Mammary epithelial cell (primary cell): ENCODE measurements around the gene ZFP91.

Experiments
- EZH2 ChIP-seq: IDR thresholded peaks from 2 replicates; pipeline ENCODE4 v1.6.1; 2012; ENCODE audit warnings: low read length, inconsistent platforms, borderline replicate concordance
- TF ChIP-seq, protein P1 (sequence below), 2 donors: IDR thresholded peaks in 1 of 2; conservative IDR thresholded peaks in 1 of 2; 2 replicates each; pipeline ENCODE4 v1.5.1; 2011 to 2012; ENCODE audit warnings: inconsistent platforms in 2 of 2, low read length in 2 of 2, mild to moderate bottlenecking in 2 of 2, control low read depth in 1 of 2, low read depth in 1 of 2; ENCODE audit not compliant: insufficient read depth in 1 of 2; ENCODE audit errors: extremely low read depth in 1 of 2

DNA sequence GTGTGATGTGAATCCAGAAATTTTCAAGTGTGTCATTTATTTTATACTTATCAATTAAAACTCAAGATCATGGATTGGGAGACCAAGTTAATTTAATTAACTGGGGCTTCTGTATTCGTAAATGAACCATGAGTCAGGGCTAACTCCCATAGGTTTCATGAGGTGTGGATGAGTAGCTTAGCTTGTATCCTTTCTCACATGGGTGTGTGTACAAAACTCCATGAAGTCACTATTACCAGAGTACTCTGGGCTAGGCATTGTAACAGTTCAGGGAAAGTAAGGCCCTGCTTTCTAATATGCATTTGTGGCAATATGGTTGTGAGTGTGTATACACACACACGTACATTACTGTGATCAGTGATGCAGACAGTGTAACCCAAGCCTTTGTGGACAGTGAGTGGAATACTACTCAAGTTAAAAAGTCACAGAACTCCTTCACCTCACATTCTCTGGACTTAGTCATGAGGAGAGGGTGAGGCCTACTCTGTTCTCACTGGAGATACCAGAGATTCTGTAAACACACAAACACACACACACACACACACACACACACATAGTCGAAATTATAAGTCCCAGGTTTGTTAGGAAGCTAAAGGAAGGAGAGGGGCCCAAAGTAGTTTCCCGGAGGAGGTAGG is 47.1 kb downstream of the ZFP91 start:
- TF ChIP-seq, protein P1, sequence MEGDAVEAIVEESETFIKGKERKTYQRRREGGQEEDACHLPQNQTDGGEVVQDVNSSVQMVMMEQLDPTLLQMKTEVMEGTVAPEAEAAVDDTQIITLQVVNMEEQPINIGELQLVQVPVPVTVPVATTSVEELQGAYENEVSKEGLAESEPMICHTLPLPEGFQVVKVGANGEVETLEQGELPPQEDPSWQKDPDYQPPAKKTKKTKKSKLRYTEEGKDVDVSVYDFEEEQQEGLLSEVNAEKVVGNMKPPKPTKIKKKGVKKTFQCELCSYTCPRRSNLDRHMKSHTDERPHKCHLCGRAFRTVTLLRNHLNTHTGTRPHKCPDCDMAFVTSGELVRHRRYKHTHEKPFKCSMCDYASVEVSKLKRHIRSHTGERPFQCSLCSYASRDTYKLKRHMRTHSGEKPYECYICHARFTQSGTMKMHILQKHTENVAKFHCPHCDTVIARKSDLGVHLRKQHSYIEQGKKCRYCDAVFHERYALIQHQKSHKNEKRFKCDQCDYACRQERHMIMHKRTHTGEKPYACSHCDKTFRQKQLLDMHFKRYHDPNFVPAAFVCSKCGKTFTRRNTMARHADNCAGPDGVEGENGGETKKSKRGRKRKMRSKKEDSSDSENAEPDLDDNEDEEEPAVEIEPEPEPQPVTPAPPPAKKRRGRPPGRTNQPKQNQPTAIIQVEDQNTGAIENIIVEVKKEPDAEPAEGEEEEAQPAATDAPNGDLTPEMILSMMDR (conservative IDR thresholded peaks at IDR 0.05 in 1 of 2, IDR thresholded peaks at IDR 0.05 in 1 of 2; ENCODE audit: extremely low read depth in 1 of 2, insufficient read depth in 1 of 2, low read depth in 1 of 2, low read length in 2 of 2) = no peak
- no peak for TF ChIP-seq EZH2
